GM13977 (cell line): ENCODE results near the gene SLC8A1.

Experiments used
- DNase-seq: peaks from one replicate; pipeline ENCODE4 v3.0.0; 2012; ENCODE audit warnings: low spot score
- in situ Hi-C: fragments of 300-500 bp; cut with MboI; formaldehyde crosslinking; loops from one replicate; pipeline ENCODE4 v1.12.0; 2022; ENCODE audit warnings: low sequenced_read_pairs, low pct_unique_long_range_greater_than_20kb, mixed read lengths, inconsistent platforms; ENCODE audit not compliant: unreplicated experiment
- TF ChIP-seq, protein P1 (sequence below): IDR thresholded peaks from 2 replicates; pipeline ENCODE4 v1.5.1; 2012; ENCODE audit warnings: mild to moderate bottlenecking, control low read depth; ENCODE audit not compliant: insufficient read depth; ENCODE audit errors: extremely low read depth, missing control alignments

The SLC8A1 gene

DNA sequence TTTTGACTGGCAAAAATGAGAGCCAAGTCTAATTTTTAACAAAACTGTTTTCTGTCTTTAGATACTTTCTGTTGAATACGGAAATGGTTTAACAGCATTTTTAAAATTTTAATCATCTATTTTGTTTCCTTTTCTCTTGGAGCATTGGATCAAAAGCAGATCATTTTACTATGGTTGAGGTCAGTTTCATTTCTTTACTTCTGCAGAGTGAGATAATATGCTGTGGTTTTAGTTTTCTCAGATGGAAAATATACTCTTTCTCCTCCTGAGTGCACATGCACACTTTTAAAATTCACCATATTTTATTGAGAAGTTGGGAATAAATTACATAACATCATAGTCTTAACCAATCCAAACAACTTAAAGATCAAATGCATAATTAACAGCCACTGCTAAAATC, 283.3 kb downstream of the SLC8A1 start:
- in situ Hi-C loops, result no loop called here
- no peak for DNase-seq
- TF ChIP-seq, protein P1, sequence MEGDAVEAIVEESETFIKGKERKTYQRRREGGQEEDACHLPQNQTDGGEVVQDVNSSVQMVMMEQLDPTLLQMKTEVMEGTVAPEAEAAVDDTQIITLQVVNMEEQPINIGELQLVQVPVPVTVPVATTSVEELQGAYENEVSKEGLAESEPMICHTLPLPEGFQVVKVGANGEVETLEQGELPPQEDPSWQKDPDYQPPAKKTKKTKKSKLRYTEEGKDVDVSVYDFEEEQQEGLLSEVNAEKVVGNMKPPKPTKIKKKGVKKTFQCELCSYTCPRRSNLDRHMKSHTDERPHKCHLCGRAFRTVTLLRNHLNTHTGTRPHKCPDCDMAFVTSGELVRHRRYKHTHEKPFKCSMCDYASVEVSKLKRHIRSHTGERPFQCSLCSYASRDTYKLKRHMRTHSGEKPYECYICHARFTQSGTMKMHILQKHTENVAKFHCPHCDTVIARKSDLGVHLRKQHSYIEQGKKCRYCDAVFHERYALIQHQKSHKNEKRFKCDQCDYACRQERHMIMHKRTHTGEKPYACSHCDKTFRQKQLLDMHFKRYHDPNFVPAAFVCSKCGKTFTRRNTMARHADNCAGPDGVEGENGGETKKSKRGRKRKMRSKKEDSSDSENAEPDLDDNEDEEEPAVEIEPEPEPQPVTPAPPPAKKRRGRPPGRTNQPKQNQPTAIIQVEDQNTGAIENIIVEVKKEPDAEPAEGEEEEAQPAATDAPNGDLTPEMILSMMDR, result no peak

DNA sequence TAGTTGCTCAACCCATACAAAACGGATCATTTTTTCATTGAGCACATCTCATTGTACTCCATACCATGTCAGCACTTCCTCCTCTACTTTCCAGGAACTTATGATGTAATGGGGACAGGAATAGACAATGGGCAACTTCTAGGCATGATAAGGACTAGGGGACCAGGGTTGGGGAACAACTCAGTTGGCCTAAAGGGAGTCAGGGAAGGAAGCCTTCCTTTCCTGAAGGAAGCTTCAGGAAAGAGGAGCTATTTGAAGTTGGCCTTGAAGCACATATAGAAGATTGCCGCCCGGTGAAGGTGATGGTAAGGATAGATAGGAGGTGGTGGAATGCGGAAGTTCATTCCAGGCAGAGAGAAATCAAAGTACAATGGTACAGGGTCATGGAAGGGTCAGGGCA, 283.9 kb downstream of the SLC8A1 start:
- no peak for DNase-seq
- TF ChIP-seq, protein P1, result no peak
- in situ Hi-C loops, result no loop called here

DNA sequence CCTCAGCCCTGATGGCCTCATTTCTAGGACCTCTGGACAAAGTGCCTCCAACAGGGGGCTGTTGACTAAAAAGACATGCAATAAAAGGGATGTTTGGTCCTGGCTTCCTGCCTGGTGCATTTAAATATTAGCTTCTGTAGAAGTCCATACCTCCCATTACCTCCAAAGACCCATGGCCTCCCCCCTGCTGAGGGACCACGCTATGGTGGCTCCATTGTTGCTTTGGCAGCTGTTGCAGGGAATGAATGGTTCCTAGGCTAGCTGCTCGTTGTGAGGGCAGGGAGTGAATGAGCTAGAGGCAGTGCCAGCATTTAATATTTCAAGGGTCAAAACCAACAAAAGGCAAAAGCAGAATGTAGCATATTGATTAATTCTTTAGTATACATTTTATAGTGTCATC, 285.9 kb downstream of the SLC8A1 start:
- no peak for DNase-seq
- TF ChIP-seq, protein P1, result no peak
- in situ Hi-C loops, result no loop called here

DNA sequence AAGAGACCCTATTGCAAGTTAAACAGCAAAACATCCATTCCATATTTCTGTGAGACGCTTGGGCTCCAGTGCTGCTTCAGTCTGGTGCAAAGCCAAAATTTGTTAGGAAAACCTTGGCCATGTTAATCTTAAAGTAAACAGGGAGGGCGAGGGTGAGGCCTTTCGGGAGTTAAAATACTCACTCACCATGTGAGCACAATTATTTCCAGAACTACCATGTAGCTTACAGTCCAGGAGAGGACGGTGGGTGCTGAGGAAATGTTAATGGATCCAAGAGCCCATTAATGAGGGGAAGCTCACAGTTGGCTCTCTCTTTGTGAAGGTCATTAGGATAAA, 286.4 kb downstream of the SLC8A1 start:
- in situ Hi-C loops, result no loop called here
- no peak for DNase-seq
- TF ChIP-seq, protein P1, result no peak

DNA sequence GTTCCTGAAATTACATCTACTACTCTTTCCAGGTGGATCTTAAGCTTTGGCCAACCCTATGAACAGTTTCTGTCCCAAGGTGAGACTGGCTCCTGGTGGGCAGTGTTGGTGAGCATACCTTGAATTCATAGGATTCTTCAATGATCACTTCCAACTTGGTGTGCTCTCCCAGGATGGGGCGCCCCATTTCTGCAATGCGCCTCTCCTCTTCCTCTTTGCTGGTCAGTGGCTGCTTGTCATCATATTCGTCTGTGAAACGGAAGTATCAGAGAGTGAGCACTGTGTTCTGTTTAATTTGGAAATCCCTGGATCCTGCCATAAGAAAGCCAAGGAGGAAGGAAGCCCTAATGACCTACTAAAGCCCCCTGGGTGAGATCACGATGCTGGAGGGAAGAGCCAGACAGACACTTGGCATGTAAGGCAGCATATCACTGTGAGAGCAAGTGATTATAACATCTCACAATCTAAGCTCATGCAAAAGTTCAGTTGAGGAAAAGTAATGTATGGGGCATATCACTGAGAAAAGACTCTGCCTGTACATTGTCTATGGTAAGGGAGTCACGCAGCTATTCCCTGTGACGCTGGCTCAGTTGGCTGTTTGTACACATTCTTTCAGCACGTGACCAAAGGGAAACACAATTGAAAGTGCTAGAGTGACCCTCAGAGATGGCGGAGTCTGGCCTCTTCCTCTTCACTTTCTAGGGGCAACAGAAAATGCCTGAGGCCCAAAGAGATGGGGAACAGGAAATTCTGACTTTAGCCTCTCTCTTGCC, 287.0 kb downstream of the SLC8A1 start:
- DNase-seq, result no peak
- TF ChIP-seq, protein P1, result no peak
- in situ Hi-C loops, result no loop called here

DNA sequence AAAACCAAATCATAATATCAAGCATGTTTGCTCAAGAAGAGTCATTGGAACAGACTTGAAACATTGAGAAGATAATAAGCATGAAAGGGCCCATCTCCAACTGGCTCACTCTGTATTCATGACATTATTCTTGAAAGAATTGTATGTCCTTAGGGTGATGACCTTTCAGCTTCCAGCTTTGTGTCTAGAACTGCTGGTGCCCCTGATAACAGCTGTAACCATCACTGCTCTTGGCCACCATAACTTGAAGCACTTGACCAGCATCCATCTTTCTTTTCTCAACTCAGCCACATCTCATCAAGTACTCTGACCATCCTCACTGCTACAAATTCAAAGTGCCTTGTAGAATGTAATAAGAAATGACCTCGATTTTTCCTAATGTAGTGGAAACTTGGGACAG, 289.9 kb downstream of the SLC8A1 start:
- TF ChIP-seq, protein P1, result no peak
- no peak for DNase-seq
- in situ Hi-C loops, result no loop called here
